HG02938 (cell line): ENCODE results near the gene TMEM207.
A peak's percentile ranks its signal among the peaks of the same experiment; 100 is the strongest.

Experiments
- ATAC-seq: cut with Tn5 transposase; IDR thresholded peaks from one replicate; pipeline ENCODE4 v1.9.1; 2021; ENCODE audit warnings: mild to moderate bottlenecking, moderate library complexity; ENCODE audit not compliant: unreplicated experiment

The TMEM207 gene

DNA sequence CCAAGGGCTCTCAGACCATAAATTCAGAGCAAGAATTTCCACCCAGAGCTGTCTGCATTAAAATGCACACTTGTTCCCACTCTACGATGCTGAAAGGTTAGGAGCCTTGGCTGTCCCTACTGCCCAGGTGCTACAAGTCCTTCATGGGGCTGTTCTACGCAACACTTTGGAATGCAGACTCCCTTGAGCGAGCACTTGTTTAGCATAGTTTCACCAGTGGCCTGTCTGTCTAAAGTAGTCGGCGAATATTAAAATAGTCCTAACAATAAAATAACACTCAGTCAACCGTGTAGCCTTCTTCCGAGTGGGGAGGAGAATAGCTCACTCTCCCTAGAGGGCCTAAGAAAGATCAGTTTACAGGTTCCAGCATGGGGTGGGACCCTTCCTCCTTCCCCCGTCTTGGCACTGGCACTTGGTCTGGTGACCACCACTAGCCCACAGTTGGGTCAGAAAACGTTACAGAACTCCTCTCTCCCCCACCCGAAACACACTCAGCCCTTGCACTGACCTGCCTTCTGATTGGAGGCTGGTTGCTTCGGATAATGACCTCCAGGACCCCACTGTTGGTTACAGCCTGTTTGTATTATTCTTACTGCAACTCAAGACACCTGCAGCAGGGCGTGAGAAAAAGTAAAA is 62.0 kb downstream of the TMEM207 start, which contains the start of gene CLDN16:
CLDN16 (plus strand) TSS at position 586 of the 636 bp plus-strand sequence. CDS start 167 bp downstream, outside the sequence.
- no peak for ATAC-seq

DNA sequence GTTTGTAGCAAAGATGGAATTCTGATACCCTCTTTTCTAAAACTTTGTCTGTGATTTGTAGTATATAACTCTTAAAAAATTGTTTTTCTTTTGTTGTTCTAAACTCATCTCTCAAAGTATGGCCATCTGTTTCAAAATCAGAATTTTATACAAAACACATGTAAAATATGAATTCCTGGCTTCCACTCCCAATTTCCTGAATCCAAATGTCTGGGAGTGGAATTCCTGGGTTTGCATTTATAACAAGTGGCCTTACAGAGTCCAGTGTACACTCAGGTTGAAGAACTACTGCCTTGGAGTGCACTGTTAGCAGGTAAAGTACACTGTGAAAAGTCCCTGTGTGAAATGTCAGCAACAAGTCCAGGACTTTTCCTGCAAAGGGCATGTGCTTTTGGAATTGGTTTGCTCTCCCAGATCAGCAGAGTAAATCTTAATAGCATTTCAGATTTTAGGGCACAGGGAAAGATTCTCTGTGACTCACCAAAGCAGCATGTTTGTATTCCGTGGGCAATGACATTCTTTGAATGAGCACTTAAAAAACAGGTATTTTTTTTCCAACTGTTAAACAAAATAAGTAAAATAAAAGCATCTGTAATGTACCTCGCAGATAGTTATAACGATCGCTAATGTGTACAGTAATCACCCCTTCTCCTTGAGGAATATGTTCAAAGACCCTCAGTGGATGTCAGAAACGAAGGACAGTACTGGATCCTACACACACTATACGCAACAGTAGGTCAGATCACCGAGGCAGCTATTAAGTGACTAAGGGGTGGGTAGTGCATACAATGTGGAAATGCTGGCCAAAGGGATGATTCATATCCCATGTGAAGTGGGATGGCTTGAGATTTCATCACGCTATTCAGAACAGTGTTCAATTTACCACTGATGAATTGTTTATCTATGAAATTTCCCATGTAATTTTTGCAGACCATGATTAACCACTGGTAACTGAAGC is 63.7 kb downstream of the TMEM207 start:
- ATAC-seq = no peak

- ATAC-seq = peak; percentile 86
Measured at GRCh38 chr3:190384309-190384756, 65.4 kb downstream of the TMEM207 start.

DNA sequence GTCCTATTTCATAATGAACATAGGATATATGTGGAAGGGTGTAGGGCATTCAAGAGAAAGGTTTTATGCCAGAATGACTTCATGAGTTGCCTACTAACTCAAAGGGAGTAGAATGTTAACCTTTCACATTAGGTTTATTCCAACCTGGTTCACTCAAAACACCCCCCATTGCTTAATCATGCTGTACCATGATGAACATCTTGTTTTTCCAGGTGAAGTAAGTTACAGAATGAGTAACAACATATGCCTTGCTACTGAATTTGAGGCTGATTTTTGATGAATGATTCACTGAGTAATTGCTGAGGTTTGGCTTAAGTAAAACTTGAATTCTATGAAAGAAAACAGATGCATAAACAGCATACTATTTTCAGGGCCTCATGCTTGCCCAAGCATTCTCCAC is 67.6 kb downstream of the TMEM207 start:
- ATAC-seq = no peak

DNA sequence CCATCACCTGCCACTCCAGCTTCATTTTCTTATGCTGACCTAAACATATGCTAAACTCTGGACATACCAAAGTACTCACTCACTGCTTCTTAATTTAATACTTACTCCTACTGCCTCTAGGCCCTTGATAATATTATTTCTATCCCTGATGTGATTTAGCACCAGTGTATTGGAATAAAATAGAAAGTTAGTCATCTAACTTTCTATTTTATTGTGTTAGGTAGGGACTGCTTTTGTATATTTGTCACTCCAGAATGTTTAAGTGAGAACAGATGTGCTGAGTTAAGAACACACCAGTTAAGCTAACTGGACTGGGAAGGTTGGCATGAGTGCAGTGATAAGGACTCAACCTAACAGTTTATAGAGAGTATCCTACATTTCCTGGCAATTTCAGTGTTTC is 68.3 kb downstream of the TMEM207 start:
- ATAC-seq = no peak

DNA sequence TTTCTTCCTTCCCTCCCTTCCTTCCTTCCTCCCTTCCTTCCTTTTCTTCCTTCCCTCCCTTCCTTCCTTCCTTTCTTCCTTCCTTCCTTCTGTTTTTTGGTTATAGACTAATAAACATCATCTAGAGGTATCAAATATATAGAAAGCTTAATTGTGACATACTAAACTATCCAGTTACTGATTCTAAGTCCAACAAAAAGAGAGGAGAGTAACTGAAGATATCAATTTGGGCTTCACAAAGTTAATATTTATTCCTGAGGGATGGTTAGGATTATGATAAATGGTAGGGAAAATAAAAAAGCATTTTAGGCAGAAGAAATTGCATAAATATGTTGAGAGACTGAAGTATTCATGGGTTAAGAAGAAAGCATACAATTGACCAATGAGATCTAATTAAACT is 69.5 kb downstream of the TMEM207 start:
- ATAC-seq = no peak
